H1 (cell line): ENCODE data around the gene SSTR1. TPM values are rescaled to one million over a fixed set of nuclear protein-coding genes. Genes with fewer than 3 reads are reported as not detected.

Experiments used
- ATF2 ChIP-seq: IDR thresholded peaks from 2 replicates; pipeline ENCODE4 v1.6.1; 2012; ENCODE audit warnings: low read length, inconsistent platforms
- CTCF ChIP-seq, 3 experiments: IDR thresholded peaks; 1 replicate in 2 of 3; 2 replicates in 1 of 3; pipeline versions ENCODE4 v1.5.1 to v1.6.1; 2011; ENCODE audit warnings: low read length in 3 of 3, mild to moderate bottlenecking in 3 of 3, inconsistent platforms in 2 of 3, low read depth in 1 of 3, moderate library complexity in 1 of 3; ENCODE audit not compliant: insufficient read depth in 1 of 3; ENCODE audit errors: control extremely low read depth in 1 of 3
- JUND ChIP-seq: IDR thresholded peaks from 2 replicates; pipeline ENCODE4 v1.6.1; 2011; ENCODE audit warnings: mild to moderate bottlenecking, improper control_type of control experiment, low read length
- KDM4A ChIP-seq: IDR thresholded peaks from one replicate; pipeline ENCODE4 v1.7.1; 2012; ENCODE audit warnings: low read depth, mild to moderate bottlenecking, moderate library complexity, low read length, inconsistent platforms; ENCODE audit not compliant: severe bottlenecking
- MAX ChIP-seq: IDR thresholded peaks from 2 replicates; pipeline ENCODE4 v1.6.1; 2012; ENCODE audit warnings: inconsistent platforms
- NRF1 ChIP-seq: IDR thresholded peaks from 2 replicates; pipeline ENCODE4 v1.6.1; 2011; ENCODE audit warnings: mild to moderate bottlenecking, low read depth, low read length, improper control_type of control experiment
- PHF8 ChIP-seq: fragments of 200-600 bp; sonication (generic); conservative IDR thresholded peaks from 2 replicates; pipeline ENCODE4 v1.7.1; 2012; ENCODE audit warnings: low read depth, mild to moderate bottlenecking, inconsistent platforms, low read length, moderate library complexity
- POLR2A ChIP-seq, 2 experiments: IDR thresholded peaks; 1 replicate in 1 of 2; 2 replicates in 1 of 2; pipeline ENCODE4 v1.6.1; 2011; ENCODE audit warnings: low read depth in 2 of 2, low read length in 2 of 2, mild to moderate bottlenecking in 2 of 2; ENCODE audit errors: control extremely low read depth in 1 of 2
- RBBP5 ChIP-seq: IDR thresholded peaks from 2 replicates; pipeline ENCODE4 v1.7.1; 2012; ENCODE audit warnings: low read depth, mild to moderate bottlenecking, inconsistent platforms, low read length, moderate library complexity, borderline replicate concordance
- RFX5 ChIP-seq: IDR thresholded peaks from 2 replicates; pipeline ENCODE4 v1.6.1; 2011; ENCODE audit warnings: low read depth, low read length, improper control_type of control experiment, borderline replicate concordance
- RNF2 ChIP-seq: fragments of 200-900, 300-1000 bp; sonication (generic); IDR thresholded peaks from 2 replicates; pipeline ENCODE4 v1.7.1; 2016; ENCODE audit warnings: borderline replicate concordance, low read depth, mild to moderate bottlenecking, antibody characterized with exemption, low read length; ENCODE audit not compliant: poor library complexity, severe bottlenecking; ENCODE audit errors: missing control alignments
- SAP30 ChIP-seq: fragments of 300-600 bp; sonication (generic); IDR thresholded peaks from 2 replicates; pipeline ENCODE4 v1.7.1; 2012; ENCODE audit warnings: low read length, moderate library complexity, mild to moderate bottlenecking, inconsistent platforms; ENCODE audit not compliant: insufficient read depth, insufficient replicate concordance
- SIRT6 ChIP-seq: IDR thresholded peaks from one replicate; pipeline ENCODE4 v1.7.1; 2012; ENCODE audit warnings: low read length, inconsistent platforms
- TAF7 ChIP-seq: optimal IDR thresholded peaks from 2 replicates; pipeline ENCODE3; 2011; ENCODE audit warnings: low read depth, mild to moderate bottlenecking, inconsistent platforms, low read length, moderate library complexity, borderline replicate concordance
- polyA plus RNA-seq, 7 experiments: library from polyadenylated mRNA; depleted of rRNA in 3 of 7; stranded (reverse) in 5 of 7; unstranded in 2 of 7; fragments of >200 nt in 5 of 7; fragments of 200-250 nt in 2 of 7; gene quantifications; 1 replicate in 5 of 7; 2 replicates in 1 of 7; 4 replicates in 1 of 7; pipeline versions ENCODE4 v1.2.1 to v1.2.3, GENCODE V29; 2011 to 2013; ENCODE audit warnings: missing spikeins in 2 of 7, mixed read lengths in 2 of 7
- total RNA-seq: library from RNA; stranded (reverse); fragmentation: NEBNext Ultra II Directional; extraction: Animal tissue kit (Norgen Biotek cat#: 25700); gene quantifications from 2 replicates; pipeline ENCODE4 v1.2.1, GENCODE V29; 2021

SSTR1 gene
- total and polyA plus RNA-seq, 2 of the 8 experiments (the other 6 are each of a cell fraction or from before 2014, with no cell fraction given) = 0.82 to 0.93 TPM

GRCh38 chr14:38203929-38204718 lies 3.6 kb upstream of the SSTR1 start (continued):
- TF ChIP-seq CTCF (IDR thresholded peaks at IDR 0.05; ENCODE audit: control extremely low read depth in 1 of 3, insufficient read depth in 1 of 3, low read depth in 1 of 3, low read length in 3 of 3) (no peak), RNF2 (no peak), RFX5 (0 out of 2 replicates have a peak, but pooled peaks have one; percentile 22), SAP30 (no peak), KDM4A (no peak), SIRT6 (peak; percentile 61), JUND (peak; percentile 57; the same call in 1 of the 2 replicates), POLR2A (IDR thresholded peaks at IDR 0.05; ENCODE audit: control extremely low read depth in 1 of 2, low read depth in 2 of 2, low read length in 2 of 2) (peak; percentile 94 to 99), ATF2 (peak; percentile 63), RBBP5 (no peak), MAX (no peak), TAF7 (peak; percentile 44), NRF1 (peak; percentile 23), PHF8 (no peak)
